Activated T-helper 17 cell treated with anti-CD3 and anti-CD28 coated beads, Interleukin-2, amount 50 U/mL, for 72 hours (primary cell): ENCODE results near the gene PTCSC3. TPM values are rescaled to one million over a fixed set of nuclear protein-coding genes. Genes with fewer than 3 reads are reported as not detected.

ENCODE experiments used
- total RNA-seq, 2 donors: library from RNA; stranded (reverse); gene quantifications; one replicate each; pipeline ENCODE4 v1.2.3, GENCODE V29; 2022

Gene PTCSC3
- total RNA-seq, 2 donors from 2014 or later, result not detected

Other genes with a start within 250 kb of the PTCSC3 start
- gene MBIP, start 143.9 kb upstream of the PTCSC3 start, total RNA-seq, result 10 to 100 TPM; 27.6 to 38.2 TPM